Measurements from ENCODE around the gene PLEKHJ1.

DNA sequence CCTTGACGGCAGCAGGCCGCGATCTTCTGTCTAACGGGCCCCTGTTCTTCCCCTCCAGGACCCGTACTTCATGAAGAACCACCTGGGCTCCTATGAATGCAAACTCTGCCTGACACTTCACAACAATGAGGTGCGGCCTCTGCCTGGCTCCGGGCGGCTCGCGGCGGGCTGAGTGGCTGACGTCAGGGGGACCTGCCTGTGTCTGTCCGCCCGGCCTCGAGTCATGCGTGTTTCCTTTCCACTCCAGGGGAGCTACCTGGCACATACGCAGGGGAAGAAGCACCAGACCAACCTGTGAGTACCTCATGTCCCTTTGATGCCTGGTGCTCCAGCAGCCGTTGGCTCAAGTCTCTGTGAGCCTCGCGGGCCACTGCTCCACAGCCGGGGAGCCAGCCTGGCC, 8.4 kb upstream of the PLEKHJ1 start:
- TF ChIP-seq POLR2A (IDR thresholded peaks at IDR 0.05): no peak
- TF ChIP-seq, protein P1, sequence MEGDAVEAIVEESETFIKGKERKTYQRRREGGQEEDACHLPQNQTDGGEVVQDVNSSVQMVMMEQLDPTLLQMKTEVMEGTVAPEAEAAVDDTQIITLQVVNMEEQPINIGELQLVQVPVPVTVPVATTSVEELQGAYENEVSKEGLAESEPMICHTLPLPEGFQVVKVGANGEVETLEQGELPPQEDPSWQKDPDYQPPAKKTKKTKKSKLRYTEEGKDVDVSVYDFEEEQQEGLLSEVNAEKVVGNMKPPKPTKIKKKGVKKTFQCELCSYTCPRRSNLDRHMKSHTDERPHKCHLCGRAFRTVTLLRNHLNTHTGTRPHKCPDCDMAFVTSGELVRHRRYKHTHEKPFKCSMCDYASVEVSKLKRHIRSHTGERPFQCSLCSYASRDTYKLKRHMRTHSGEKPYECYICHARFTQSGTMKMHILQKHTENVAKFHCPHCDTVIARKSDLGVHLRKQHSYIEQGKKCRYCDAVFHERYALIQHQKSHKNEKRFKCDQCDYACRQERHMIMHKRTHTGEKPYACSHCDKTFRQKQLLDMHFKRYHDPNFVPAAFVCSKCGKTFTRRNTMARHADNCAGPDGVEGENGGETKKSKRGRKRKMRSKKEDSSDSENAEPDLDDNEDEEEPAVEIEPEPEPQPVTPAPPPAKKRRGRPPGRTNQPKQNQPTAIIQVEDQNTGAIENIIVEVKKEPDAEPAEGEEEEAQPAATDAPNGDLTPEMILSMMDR (IDR thresholded peaks at IDR 0.05): no peak
